Esophagus muscularis mucosa (tissue), 4 donors: ENCODE data around the gene CCM2.

Experiments used
- CTCF ChIP-seq, 3 experiments: fragments of 200-600 bp in 2 of 3; fragments of 450-650 bp in 1 of 3; sonication (generic) in 2 of 3; IDR thresholded peaks; one replicate each; pipeline ENCODE4 v1.5.1; 2017 to 2019; ENCODE audit warnings: antibody characterized with exemption in 3 of 3, mild to moderate bottlenecking in 2 of 3, moderate library complexity in 1 of 3
- EP300 ChIP-seq: sonication (generic); formaldehyde crosslinking; IDR thresholded peaks from one replicate; pipeline ENCODE4 v1.6.1; 2017; ENCODE audit warnings: antibody characterized with exemption
- POLR2A ChIP-seq: fragments of 450-650 bp; IDR thresholded peaks from one replicate; pipeline ENCODE4 v1.6.1; 2017; ENCODE audit warnings: antibody characterized with exemption, moderate library complexity, mild to moderate bottlenecking, low read depth
- POLR2AphosphoS5 ChIP-seq, 2 donors: sonication (generic); formaldehyde crosslinking; IDR thresholded peaks; one replicate each; pipeline ENCODE4 v1.6.1; 2017; ENCODE audit warnings: antibody characterized with exemption in 2 of 2

GRCh38 chr7:45070254-45070642 is 70.2 kb downstream of the CCM2 start:
- TF ChIP-seq CTCF (IDR thresholded peaks at IDR 0.05) = no peak
- no peak for TF ChIP-seq POLR2A
- TF ChIP-seq POLR2AphosphoS5 (IDR thresholded peaks at IDR 0.05) = no peak
- TF ChIP-seq EP300 = no peak
